B cell (primary cell): ENCODE measurements around the gene RAB17. TPM values are rescaled to one million over a fixed set of nuclear protein-coding genes. Genes with fewer than 3 reads are reported as not detected.

Experiments used
- ATAC-seq: fragments of 200-7000 bp; cut with Tn5 transposase; one replicate; pipeline ENCODE4 v1.10.0; 2021; ENCODE audit warnings: low read depth, mild to moderate bottlenecking, moderate number of reproducible peaks, moderate library complexity
- CTCF ChIA-PET: fragments of 350-600 bp; sonication (Branson Sonifier 250); formaldehyde crosslinking; loops from one replicate; lab custom pipeline; 2021; ENCODE audit warnings: antibody characterized with exemption, inconsistent platforms; lab: Charles Lee
- POLR2A ChIA-PET: fragments of 350-600 bp; sonication (Branson Sonifier 250); formaldehyde crosslinking; loops from one replicate; lab custom pipeline; 2021; ENCODE audit warnings: antibody characterized with exemption; lab: Charles Lee
- DNase-seq: peaks from one replicate; pipeline ENCODE4 v3.0.0; 2013
- H2AFZ ChIP-seq: 2 replicates; pipeline ENCODE4 v1.6.1; 2012; ENCODE audit warnings: mild to moderate bottlenecking, low read depth, low read length; ENCODE audit not compliant: insufficient read depth, poor library complexity, severe bottlenecking
- H3K27ac ChIP-seq, 2 donors: 1 replicate in 1 of 2; 2 replicates in 1 of 2; pipeline ENCODE4 v1.5.1; 2012 to 2013; ENCODE audit warnings: low read length in 2 of 2, mild to moderate bottlenecking in 2 of 2, moderate library complexity in 1 of 2
- H3K27me3 ChIP-seq, 4 experiments: fragments of 200-600 bp in 1 of 4; sonication (generic) in 1 of 4; replicated peaks in 1 of 4; 1 replicate in 2 of 4; 2 replicates in 2 of 4; pipeline versions ENCODE4 v1.6.1 to v1.7.0; 2013 to 2016; ENCODE audit warnings: low read length in 3 of 4, mild to moderate bottlenecking in 2 of 4, mixed read lengths in 1 of 4, moderate library complexity in 1 of 4; ENCODE audit not compliant: insufficient read depth in 4 of 4, control insufficient read depth in 3 of 4; ENCODE audit errors: control extremely low read depth in 1 of 4
- H3K36me3 ChIP-seq, 2 experiments: replicated peaks in 1 of 2; 1 replicate in 1 of 2; 2 replicates in 1 of 2; pipeline versions ENCODE4 v1.6.1 to v1.7.1; 2013; ENCODE audit warnings: low read length in 1 of 2; ENCODE audit not compliant: insufficient read depth in 2 of 2, control insufficient read depth in 1 of 2; ENCODE audit errors: control extremely low read depth in 1 of 2, extremely low read depth in 1 of 2
- H3K4me1 ChIP-seq, 2 donors: fragments of 200-600 bp in 1 of 2; sonication (generic) in 1 of 2; 1 replicate in 1 of 2; 2 replicates in 1 of 2; pipeline versions ENCODE4 v1.5.1 to v1.6.1; 2013 to 2017; ENCODE audit warnings: low read length in 2 of 2; ENCODE audit not compliant: control insufficient read depth in 2 of 2, insufficient read depth in 2 of 2
- H3K4me2 ChIP-seq: replicated peaks from 2 replicates; pipeline ENCODE3; 2012; ENCODE audit warnings: mild to moderate bottlenecking, low read depth, low read length; ENCODE audit not compliant: poor library complexity, severe bottlenecking
- H3K4me3 ChIP-seq, 5 experiments: fragments of 200-600 bp in 1 of 5; sonication (generic) in 1 of 5; 1 replicate in 3 of 5; 2 replicates in 2 of 5; pipeline versions ENCODE4 v1.5.1 to v1.7.0; 2011 to 2016; ENCODE audit warnings: low read length in 4 of 5, mild to moderate bottlenecking in 4 of 5, low read depth in 2 of 5, control low read depth in 1 of 5, moderate library complexity in 1 of 5; ENCODE audit not compliant: insufficient read depth in 1 of 5; ENCODE audit errors: control extremely low read depth in 1 of 5, extremely low read depth in 1 of 5
- H3K79me2 ChIP-seq: fragments of 200-600 bp; sonication (generic); one replicate; pipeline ENCODE4 v1.6.0; 2016; ENCODE audit warnings: low read length; ENCODE audit not compliant: control insufficient read depth, insufficient read depth
- H3K9ac ChIP-seq: fragments of 200-600 bp; sonication (generic); 2 replicates; pipeline ENCODE4 v1.6.1; 2017; ENCODE audit warnings: mild to moderate bottlenecking, low read length, moderate library complexity
- H3K9me3 ChIP-seq, 3 donors: one replicate each; pipeline versions ENCODE4 v1.6.1 to v1.7.1; 2013; ENCODE audit warnings: low read length in 2 of 3; ENCODE audit not compliant: control insufficient read depth in 2 of 3, insufficient read depth in 1 of 3; ENCODE audit errors: control extremely low read depth in 1 of 3
- H4K20me1 ChIP-seq: 2 replicates; pipeline ENCODE4 v1.6.0; 2012; ENCODE audit warnings: mild to moderate bottlenecking, low read length; ENCODE audit not compliant: insufficient read depth, control insufficient read depth, poor library complexity, severe bottlenecking
- H3K27ac Mint-ChIP-seq: one replicate; pipeline ENCODE4 v1.8.0; 2021; ENCODE audit warnings: mixed read lengths
- H3K27me3 Mint-ChIP-seq: one replicate; pipeline ENCODE4 v1.8.0; 2021; ENCODE audit warnings: mixed read lengths
- H3K4me1 Mint-ChIP-seq: one replicate; pipeline ENCODE4 v1.8.0; 2021; ENCODE audit warnings: mixed read lengths
- H3K4me3 Mint-ChIP-seq: one replicate; pipeline ENCODE4 v1.8.0; 2021; ENCODE audit warnings: mixed read lengths
- H3K9me3 Mint-ChIP-seq: one replicate; pipeline ENCODE4 v1.8.0; 2022; ENCODE audit warnings: mixed read lengths; ENCODE audit not compliant: insufficient read depth
- EZH2 ChIP-seq: IDR thresholded peaks from 2 replicates; pipeline ENCODE4 v1.6.1; 2012; ENCODE audit warnings: borderline replicate concordance, low read depth, mild to moderate bottlenecking, moderate library complexity, low read length; ENCODE audit not compliant: insufficient read depth, poor library complexity, severe bottlenecking
- WGBS: methylation state at CpG from one replicate; pipeline ENCODE4 v1.1.5; 2013; ENCODE audit warnings: missing lambda C conversion rate; ENCODE audit not compliant: insufficient coverage; 5-methylcytosine and 5-hydroxymethylcytosine counted together
- intact Hi-C: fragments of 100-400 bp; cut with micrococcal nuclease; formaldehyde crosslinking; loops from one replicate; pipeline ENCODE4 v1.10.0; 2022
- polyA plus RNA-seq: library from polyadenylated mRNA; depleted of rRNA; stranded (reverse); fragments of >200 nt; gene quantifications from 2 replicates; pipeline ENCODE4 v1.2.3, GENCODE V29; 2012
- total RNA-seq, 2 donors: library from RNA; stranded (reverse); fragments of 120-200 nt in 1 of 2; gene quantifications; 1 replicate in 1 of 2; 2 replicates in 1 of 2; pipeline versions ENCODE4 v1.2.3 to v1.2.4, GENCODE V29; 2013 to 2022
- TF ChIP-seq, protein P1 (sequence below): fragments of 200-600 bp; IDR thresholded peaks from one replicate; pipeline ENCODE4 v1.8.0; 2022; ENCODE audit warnings: antibody characterized with exemption, mild to moderate bottlenecking

The RAB17 gene
- total and polyA plus RNA-seq, 2 donors (not counting 1 experiment from before 2014, with no cell fraction given), result not detected

DNA sequence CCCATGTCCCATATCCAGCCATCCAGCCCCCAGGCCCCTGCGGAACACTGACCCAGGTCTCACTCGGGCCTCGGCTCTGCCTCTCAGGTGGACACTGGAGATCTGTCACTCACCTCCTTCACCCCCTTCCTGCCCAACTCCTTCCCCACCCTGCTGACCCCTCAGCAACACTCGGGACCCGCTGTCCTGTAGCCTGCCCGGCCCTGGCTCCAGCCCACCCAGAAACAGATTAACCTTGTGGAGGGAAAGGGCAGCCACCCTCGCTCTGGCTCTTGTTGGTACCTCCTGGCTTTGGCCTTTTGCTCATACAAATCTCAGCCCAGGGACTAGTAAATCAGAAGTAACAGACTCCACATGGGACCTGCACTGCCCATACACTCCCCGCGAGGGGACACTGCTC lies 53.9 kb downstream of the RAB17 start:
- H3K4me1 Mint-ChIP-seq, result peaks cover 3% of the 10 kb centered on the region
- CTCF ChIA-PET, result interaction anchor here (1.8 kb wide), 1 partner anchor 36 kb away, joined by 4 read pairs; no protein-coding TSS in a partner anchor
- intact Hi-C loops, result no loop called here

DNA sequence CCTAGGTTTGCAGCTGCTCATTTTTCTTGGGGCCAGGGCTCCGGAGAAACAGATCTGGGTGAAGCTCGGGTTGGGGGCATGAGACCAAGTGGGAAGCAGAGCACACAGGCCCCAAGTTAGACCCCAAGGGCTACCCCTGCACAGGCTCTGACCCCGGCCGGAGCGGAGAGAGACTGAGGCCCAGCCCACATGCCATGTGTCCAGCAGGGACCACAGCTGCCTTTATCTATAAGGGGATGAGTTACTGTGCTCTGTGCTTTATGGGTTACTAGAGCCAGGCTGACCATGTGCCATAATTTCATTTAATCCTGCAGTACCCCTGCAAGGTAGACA lies 54.5 kb downstream of the RAB17 start:
- Mint-ChIP-seq H3K27ac (no peak overlapping the region), H3K27me3 (peaks cover 15% of the 10 kb centered on the region), H3K4me3 (no peak overlapping the region), H3K4me1 (peaks cover 3% of the 10 kb centered on the region), H3K9me3 (no peaks in the 10 kb centered on the region)
- Histone ChIP-seq H3K79me2 (no peaks in the 10 kb centered on the region), H3K9me3 (no peaks in the 10 kb centered on the region), H3K27ac (no peak overlapping the region), H3K4me1 (no peaks in the 10 kb centered on the region), H2AFZ (no peak overlapping the region), H3K9ac (no peak overlapping the region), H3K4me3 (no peak overlapping the region), H4K20me1 (no peaks in the 10 kb centered on the region), H3K4me2 (no peak overlapping the region), H3K27me3 (peaks cover 0 to 4% (median 0%) of the 10 kb centered on the region in 4 experiments), H3K36me3 (no peaks in the 10 kb centered on the region)
- 92% methylated on average over 2 of the region's 5 CpGs for WGBS
- ChIA-PET CTCF (interaction anchor here (1.8 kb wide), 1 partner anchor 36 kb away, joined by 4 read pairs; no protein-coding TSS in a partner anchor), POLR2A (no interaction called here)
- ATAC-seq (no peak), DNase-seq (no peak)
- intact Hi-C loops, result no loop called here
- TF ChIP-seq, protein P1, sequence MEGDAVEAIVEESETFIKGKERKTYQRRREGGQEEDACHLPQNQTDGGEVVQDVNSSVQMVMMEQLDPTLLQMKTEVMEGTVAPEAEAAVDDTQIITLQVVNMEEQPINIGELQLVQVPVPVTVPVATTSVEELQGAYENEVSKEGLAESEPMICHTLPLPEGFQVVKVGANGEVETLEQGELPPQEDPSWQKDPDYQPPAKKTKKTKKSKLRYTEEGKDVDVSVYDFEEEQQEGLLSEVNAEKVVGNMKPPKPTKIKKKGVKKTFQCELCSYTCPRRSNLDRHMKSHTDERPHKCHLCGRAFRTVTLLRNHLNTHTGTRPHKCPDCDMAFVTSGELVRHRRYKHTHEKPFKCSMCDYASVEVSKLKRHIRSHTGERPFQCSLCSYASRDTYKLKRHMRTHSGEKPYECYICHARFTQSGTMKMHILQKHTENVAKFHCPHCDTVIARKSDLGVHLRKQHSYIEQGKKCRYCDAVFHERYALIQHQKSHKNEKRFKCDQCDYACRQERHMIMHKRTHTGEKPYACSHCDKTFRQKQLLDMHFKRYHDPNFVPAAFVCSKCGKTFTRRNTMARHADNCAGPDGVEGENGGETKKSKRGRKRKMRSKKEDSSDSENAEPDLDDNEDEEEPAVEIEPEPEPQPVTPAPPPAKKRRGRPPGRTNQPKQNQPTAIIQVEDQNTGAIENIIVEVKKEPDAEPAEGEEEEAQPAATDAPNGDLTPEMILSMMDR, result no peak
- no peak for TF ChIP-seq EZH2

More for the DNA sequence above, 53.9 kb downstream of the RAB17 start:
- POLR2A ChIA-PET, result no interaction called here
- H3K4me3 ChIP-seq, result no peak overlapping the region
- ATAC-seq (no peak), DNase-seq (no peak)
- no peak overlapping the region for H2AFZ ChIP-seq
- Mint-ChIP-seq H3K27me3 (peaks cover 15% of the 10 kb centered on the region), H3K4me3 (no peak overlapping the region), H3K27ac (no peak overlapping the region), H3K9me3 (no peaks in the 10 kb centered on the region)
- no peak overlapping the region for H3K27ac ChIP-seq
- no peak overlapping the region for H3K9ac ChIP-seq
- peaks cover 0 to 4% (median 0%) of the 10 kb centered on the region in 4 experiments for H3K27me3 ChIP-seq
- H3K36me3 ChIP-seq, result no peaks in the 10 kb centered on the region
- no peak overlapping the region for H3K4me2 ChIP-seq
- no peaks in the 10 kb centered on the region for H4K20me1 ChIP-seq
- no peaks in the 10 kb centered on the region for H3K4me1 ChIP-seq
- 97% methylated on average over 7 of the region's 9 CpGs for WGBS
- TF ChIP-seq, protein P1, result no peak
- TF ChIP-seq EZH2, result no peak
- no peaks in the 10 kb centered on the region for H3K79me2 ChIP-seq
- H3K9me3 ChIP-seq, result no peaks in the 10 kb centered on the region
